Measurements from ENCODE around the gene PP2D1. TPM values are rescaled to one million over a fixed set of nuclear protein-coding genes. Genes with fewer than 3 reads are reported as not detected.
"Not testable (repeated sequence)": the region's sequence is repeated elsewhere in the genome, so short reads cannot be mapped to it uniquely, and the experiment has no call there.

Gene PP2D1
- total RNA-seq, 1 donor: not detected

DNA sequence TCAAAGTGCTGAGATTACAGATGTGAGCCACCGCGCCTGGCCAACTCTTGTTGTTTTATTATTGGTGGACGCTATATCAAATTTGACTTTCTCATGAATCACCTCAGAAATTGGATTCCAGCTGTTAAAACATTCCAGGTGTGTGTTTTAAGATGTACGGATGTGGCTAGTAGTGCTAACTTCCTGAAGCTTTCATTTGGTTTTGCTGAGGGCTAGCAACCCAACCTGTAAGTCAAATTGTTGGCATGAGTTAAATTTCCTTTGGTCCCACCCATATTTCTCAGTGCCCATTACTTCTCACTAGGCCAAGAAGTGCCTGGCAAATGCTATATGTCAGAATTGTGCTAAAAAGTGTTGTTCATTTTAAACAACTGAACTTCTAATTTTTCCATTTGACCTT is 15.1 kb upstream of the PP2D1 start:
- no peak overlapping the region for H3K4me3 ChIP-seq (ENCODE audit: low read length)
- H3K4me1 ChIP-seq (ENCODE audit: insufficient read depth, low read length): peaks cover 8% of the 10 kb centered on the region
- no peaks in the 10 kb centered on the region for H3K9me3 ChIP-seq (ENCODE audit: low read depth, low read length)
- no peaks in the 10 kb centered on the region for H3K27me3 ChIP-seq (ENCODE audit: insufficient read depth, low read length)

GRCh38 chr3:20023623-20024405 is 11.8 kb upstream of the PP2D1 start:
- no peaks in the 10 kb centered on the region for H3K27me3 ChIP-seq (ENCODE audit: insufficient read depth, low read length)
- no peak overlapping the region for H3K4me3 ChIP-seq (ENCODE audit: low read length)
- H3K4me1 ChIP-seq (ENCODE audit: insufficient read depth, low read length): peaks cover 8% of the 10 kb centered on the region
- no peaks in the 10 kb centered on the region for H3K9me3 ChIP-seq (ENCODE audit: low read depth, low read length)

- Histone ChIP-seq H3K4me3 (ENCODE audit: low read length) (no peak overlapping the region), H3K4me1 (ENCODE audit: insufficient read depth, low read length) (peaks cover 8% of the 10 kb centered on the region), H3K27me3 (ENCODE audit: insufficient read depth, low read length) (no peaks in the 10 kb centered on the region), H3K9me3 (ENCODE audit: low read depth, low read length) (no peaks in the 10 kb centered on the region)
Observed at GRCh38 chr3:20022954-20023622, 11.0 kb upstream of the PP2D1 start.

DNA sequence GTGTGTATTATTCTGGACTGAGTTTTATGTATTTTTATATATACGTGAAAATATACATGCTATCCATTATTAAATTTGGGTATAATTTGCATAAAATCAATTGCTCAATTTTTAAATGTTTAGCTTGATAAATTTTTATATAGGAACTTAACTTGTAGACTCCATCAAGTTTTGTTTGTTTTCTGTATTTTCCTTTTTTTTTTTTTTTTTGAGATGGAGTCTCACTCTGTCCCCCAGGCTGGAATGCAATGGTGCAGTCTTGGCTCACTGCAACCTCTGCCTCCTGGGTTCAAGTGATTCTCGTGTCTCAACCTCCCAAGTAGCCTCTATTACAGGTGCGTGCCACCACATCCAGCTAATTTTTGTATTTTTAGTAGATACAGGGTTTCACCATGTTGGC is 4.0 kb upstream of the PP2D1 start:
- H3K4me1 ChIP-seq (ENCODE audit: insufficient read depth, low read length); H3K9me3 ChIP-seq (ENCODE audit: low read depth, low read length): not testable (repeated sequence)

GRCh38 chr3:20015525-20015924 is 3.5 kb upstream of the PP2D1 start:
- no peaks in the 10 kb centered on the region for H3K27me3 ChIP-seq (ENCODE audit: insufficient read depth, low read length)
- no peaks in the 10 kb centered on the region for H3K9me3 ChIP-seq (ENCODE audit: low read depth, low read length)
- no peaks in the 10 kb centered on the region for H3K4me1 ChIP-seq (ENCODE audit: insufficient read depth, low read length)
- H3K4me3 ChIP-seq (ENCODE audit: low read length): no peak overlapping the region

More for the DNA sequence above, 4.0 kb upstream of the PP2D1 start:
- not testable (repeated sequence) for H3K4me3 ChIP-seq (ENCODE audit: low read length); H3K27me3 ChIP-seq (ENCODE audit: insufficient read depth, low read length)

- H3K27me3 ChIP-seq (ENCODE audit: insufficient read depth, low read length): no peaks in the 10 kb centered on the region
- H3K9me3 ChIP-seq (ENCODE audit: low read depth, low read length): no peaks in the 10 kb centered on the region
- no peaks in the 10 kb centered on the region for H3K4me1 ChIP-seq (ENCODE audit: insufficient read depth, low read length)
- no peak overlapping the region for H3K4me3 ChIP-seq (ENCODE audit: low read length)
Observed at GRCh38 chr3:20013396-20013795, 1.3 kb upstream of the PP2D1 start.

- Histone ChIP-seq H3K27me3 (ENCODE audit: insufficient read depth, low read length) (no peaks in the 10 kb centered on the region), H3K9me3 (ENCODE audit: low read depth, low read length) (no peaks in the 10 kb centered on the region), H3K4me3 (ENCODE audit: low read length) (no peak overlapping the region), H3K4me1 (ENCODE audit: insufficient read depth, low read length) (no peaks in the 10 kb centered on the region)
Observed at GRCh38 chr3:20008646-20009045, 3.4 kb downstream of the PP2D1 start.

GRCh38 chr3:20007960-20008359 is 4.1 kb downstream of the PP2D1 start:
- H3K9me3 ChIP-seq (ENCODE audit: low read depth, low read length): no peaks in the 10 kb centered on the region
- no peaks in the 10 kb centered on the region for H3K27me3 ChIP-seq (ENCODE audit: insufficient read depth, low read length)
- H3K4me3 ChIP-seq (ENCODE audit: low read length): no peak overlapping the region
- no peaks in the 10 kb centered on the region for H3K4me1 ChIP-seq (ENCODE audit: insufficient read depth, low read length)

GRCh38 chr3:20001932-20002331 is 10.1 kb downstream of the PP2D1 start:
- Histone ChIP-seq H3K9me3 (ENCODE audit: low read depth, low read length) (no peaks in the 10 kb centered on the region), H3K4me3 (ENCODE audit: low read length) (no peak overlapping the region), H3K27me3 (ENCODE audit: insufficient read depth, low read length) (no peaks in the 10 kb centered on the region), H3K4me1 (ENCODE audit: insufficient read depth, low read length) (no peaks in the 10 kb centered on the region)

GRCh38 chr3:19997502-19997901 is 14.6 kb downstream of the PP2D1 start:
- no peaks in the 10 kb centered on the region for H3K27me3 ChIP-seq (ENCODE audit: insufficient read depth, low read length)
- H3K9me3 ChIP-seq (ENCODE audit: low read depth, low read length): no peaks in the 10 kb centered on the region
- H3K4me3 ChIP-seq (ENCODE audit: low read length): no peak overlapping the region
- H3K4me1 ChIP-seq (ENCODE audit: insufficient read depth, low read length): no peaks in the 10 kb centered on the region

- H3K4me3 ChIP-seq (ENCODE audit: low read length): no peak overlapping the region
- H3K27me3 ChIP-seq (ENCODE audit: insufficient read depth, low read length): no peaks in the 10 kb centered on the region
- no peaks in the 10 kb centered on the region for H3K4me1 ChIP-seq (ENCODE audit: insufficient read depth, low read length)
- no peaks in the 10 kb centered on the region for H3K9me3 ChIP-seq (ENCODE audit: low read depth, low read length)
Observed at GRCh38 chr3:19994796-19995195, 17.3 kb downstream of the PP2D1 start.

DNA sequence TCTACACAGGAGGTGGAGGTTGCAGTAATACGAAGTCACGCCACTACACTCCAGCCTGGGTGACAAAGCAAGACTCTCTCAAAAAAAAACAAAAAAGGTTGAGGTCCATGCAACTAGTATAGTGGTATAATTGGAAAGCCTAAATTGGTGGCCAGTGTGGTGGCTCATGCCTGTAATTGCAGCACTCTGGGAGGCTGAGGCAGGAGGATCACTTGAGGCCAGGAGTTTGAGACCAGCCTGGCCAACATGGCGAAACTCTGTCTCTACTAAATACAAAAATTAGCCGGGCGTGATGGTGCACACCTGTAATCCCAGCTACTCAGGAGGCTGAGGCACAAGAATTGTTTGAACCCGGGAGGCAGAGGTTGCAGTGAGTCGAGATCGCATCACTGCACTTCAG is 23.2 kb downstream of the PP2D1 start:
- not testable (repeated sequence) for H3K4me3 ChIP-seq (ENCODE audit: low read length); H3K9me3 ChIP-seq (ENCODE audit: low read depth, low read length); H3K4me1 ChIP-seq (ENCODE audit: insufficient read depth, low read length); H3K27me3 ChIP-seq (ENCODE audit: insufficient read depth, low read length)

DNA sequence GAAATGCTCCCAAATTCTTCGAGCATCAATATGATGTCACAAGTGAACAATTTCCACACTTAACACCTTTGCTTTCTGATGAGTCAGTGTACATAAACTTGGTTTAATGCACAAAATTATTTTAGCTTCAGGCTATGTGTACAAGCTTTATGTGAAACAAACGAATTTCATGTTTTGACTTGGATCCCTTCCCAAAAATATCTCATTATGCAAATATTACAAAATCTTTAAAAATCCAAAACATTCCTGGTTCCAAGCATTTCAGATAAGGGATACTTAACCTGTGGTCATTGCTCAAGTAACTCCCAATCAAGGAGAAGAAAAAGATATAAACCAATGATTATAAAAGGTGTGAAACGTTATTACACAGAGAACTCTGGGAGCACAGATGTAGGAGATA is 40.0 kb downstream of the PP2D1 start:
- H3K27me3 ChIP-seq (ENCODE audit: insufficient read depth, low read length): no peaks in the 10 kb centered on the region
- H3K9me3 ChIP-seq (ENCODE audit: low read depth, low read length): no peaks in the 10 kb centered on the region
- no peak overlapping the region for H3K4me3 ChIP-seq (ENCODE audit: low read length)
- no peaks in the 10 kb centered on the region for H3K4me1 ChIP-seq (ENCODE audit: insufficient read depth, low read length)

- H3K4me3 ChIP-seq (ENCODE audit: low read length): no peak overlapping the region
- H3K27me3 ChIP-seq (ENCODE audit: insufficient read depth, low read length): no peaks in the 10 kb centered on the region
- H3K9me3 ChIP-seq (ENCODE audit: low read depth, low read length): no peaks in the 10 kb centered on the region
Observed at GRCh38 chr3:19970327-19970726, 41.7 kb downstream of the PP2D1 start.

DNA sequence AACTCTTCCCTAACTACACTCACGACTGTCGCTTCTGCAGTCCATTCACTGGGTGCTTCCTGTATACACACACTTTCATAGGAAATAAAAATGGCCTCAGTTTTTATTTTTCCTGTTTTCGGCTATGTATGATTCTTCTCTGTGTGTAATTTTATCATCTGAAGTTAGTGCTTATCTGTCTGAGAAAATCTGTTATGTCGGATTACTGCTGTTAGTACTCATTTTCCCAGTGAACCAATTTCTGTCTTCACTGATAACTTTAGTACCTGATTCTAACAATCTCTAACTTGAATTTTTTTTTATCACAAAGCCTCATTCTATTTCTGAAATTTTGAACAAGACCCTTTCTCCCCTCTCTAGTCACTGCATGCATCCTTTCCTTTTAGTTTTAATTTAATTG is 44.3 kb downstream of the PP2D1 start:
- Histone ChIP-seq H3K4me3 (ENCODE audit: low read length) (no peak overlapping the region), H3K27me3 (ENCODE audit: insufficient read depth, low read length) (no peaks in the 10 kb centered on the region), H3K4me1 (ENCODE audit: insufficient read depth, low read length) (peaks cover 6% of the 10 kb centered on the region), H3K9me3 (ENCODE audit: low read depth, low read length) (no peaks in the 10 kb centered on the region)

More at GRCh38 chr3:19970327-19970726, 41.7 kb downstream of the PP2D1 start:
- no peaks in the 10 kb centered on the region for H3K4me1 ChIP-seq (ENCODE audit: insufficient read depth, low read length)

DNA sequence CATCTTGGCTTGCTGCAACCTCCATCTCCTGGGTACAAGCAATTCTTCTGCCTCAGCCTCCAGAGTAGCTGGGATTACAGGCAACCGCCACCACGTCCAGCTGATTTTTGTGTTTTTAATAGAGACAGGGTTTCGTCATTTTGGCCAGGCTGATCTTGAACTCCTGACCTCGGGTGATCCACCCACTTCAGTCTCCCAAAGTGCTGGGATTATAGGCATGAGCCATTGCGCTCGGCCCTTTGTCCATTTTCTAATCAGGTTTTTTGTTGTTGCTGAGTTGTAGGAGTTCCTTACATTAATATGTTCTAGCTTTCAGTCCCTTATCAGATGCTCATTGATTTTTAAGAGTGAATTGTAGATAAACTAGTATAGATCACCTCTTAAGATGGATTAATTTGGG is 44.9 kb downstream of the PP2D1 start:
- H3K4me3 ChIP-seq (ENCODE audit: low read length): no peak overlapping the region
- H3K27me3 ChIP-seq (ENCODE audit: insufficient read depth, low read length): no peaks in the 10 kb centered on the region
- no peaks in the 10 kb centered on the region for H3K9me3 ChIP-seq (ENCODE audit: low read depth, low read length)
- peaks cover 6% of the 10 kb centered on the region for H3K4me1 ChIP-seq (ENCODE audit: insufficient read depth, low read length)

Measured in mononuclear cell (primary cell).